Putamen (tissue), 1 donor: ENCODE results near the gene DRAP1.
"Not testable (repeated sequence)": the region's sequence is repeated elsewhere in the genome, so short reads cannot be mapped to it uniquely, and the experiment has no call there.

Experiments
- DNase-seq: peaks from one replicate; pipeline ENCODE4 v3.0.0-alpha.2; 2016; ENCODE audit warnings: low spot score

DRAP1 gene

GRCh38 chr11:65886826-65887722, 32.2 kb upstream of the DRAP1 start:
- DNase-seq: no peak

GRCh38 chr11:65887723-65888162, 31.5 kb upstream of the DRAP1 start:
- no peak for DNase-seq

GRCh38 chr11:65888163-65888814, 30.9 kb upstream of the DRAP1 start, which contains the start of gene FIBP:
Gene FIBP, minus strand, starts transcription at chr11:65888471. Its CDS starts 53 bp downstream, at chr11:65888418.
- DNase-seq: peak; percentile 98

- DNase-seq: peak; percentile 97
Observed at GRCh38 chr11:65890324-65891218, 28.7 kb upstream of the DRAP1 start, which contains the start of gene CCDC85B. Gene CCDC85B, plus strand, starts transcription at chr11:65890673. Its CDS starts 111 bp downstream, at chr11:65890784.

DNA sequence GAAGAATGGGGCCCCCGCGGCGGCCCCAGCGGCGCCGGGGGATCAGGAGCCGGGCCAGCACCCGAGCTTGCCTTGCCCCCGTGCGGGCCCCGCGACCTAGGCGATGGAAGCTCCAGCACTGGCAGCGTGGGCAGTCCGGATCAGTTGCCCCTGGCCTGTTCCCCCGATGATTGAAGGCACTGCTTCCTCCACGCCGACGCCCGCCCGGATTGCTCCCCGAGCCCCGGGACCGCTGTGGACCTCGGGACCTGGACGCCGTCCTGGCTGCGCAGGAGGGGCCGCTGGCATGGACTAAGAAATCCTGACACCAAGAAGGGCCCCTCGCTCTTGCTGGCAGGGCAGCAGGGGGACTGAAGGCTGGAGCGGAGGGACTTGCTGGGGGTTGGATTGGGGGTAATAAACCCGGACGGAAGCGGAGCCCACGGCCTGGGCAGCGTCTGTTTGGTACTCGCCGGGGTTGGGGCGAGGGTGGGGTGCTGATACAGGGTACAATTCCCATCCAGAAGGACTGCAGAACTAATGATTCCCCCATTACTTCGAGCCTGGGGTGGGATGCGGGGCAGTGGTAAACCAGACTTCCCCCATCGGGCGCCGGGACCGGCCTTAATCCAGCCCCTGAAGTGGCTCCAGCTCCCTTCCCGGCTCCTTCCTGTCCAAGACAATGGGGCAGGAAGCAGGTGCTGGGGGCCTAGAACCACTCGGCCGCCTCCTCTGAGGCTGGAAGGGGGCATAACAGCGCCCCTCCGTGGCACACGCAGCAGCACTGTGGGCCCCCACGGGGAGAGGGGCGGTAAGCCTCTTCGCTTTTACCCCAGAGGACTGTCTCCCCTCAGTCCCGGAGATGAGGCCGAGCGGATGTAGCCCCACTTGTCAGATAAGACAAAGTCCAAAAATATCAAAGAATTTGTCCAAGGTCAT, 27.7 kb upstream of the DRAP1 start:
- DNase-seq: no peak

- not testable (repeated sequence) for DNase-seq
Observed at GRCh38 chr11:65892137-65892540, 27.1 kb upstream of the DRAP1 start.

- DNase-seq: no peak
Observed at GRCh38 chr11:65892661-65893317, 26.4 kb upstream of the DRAP1 start.

DNA sequence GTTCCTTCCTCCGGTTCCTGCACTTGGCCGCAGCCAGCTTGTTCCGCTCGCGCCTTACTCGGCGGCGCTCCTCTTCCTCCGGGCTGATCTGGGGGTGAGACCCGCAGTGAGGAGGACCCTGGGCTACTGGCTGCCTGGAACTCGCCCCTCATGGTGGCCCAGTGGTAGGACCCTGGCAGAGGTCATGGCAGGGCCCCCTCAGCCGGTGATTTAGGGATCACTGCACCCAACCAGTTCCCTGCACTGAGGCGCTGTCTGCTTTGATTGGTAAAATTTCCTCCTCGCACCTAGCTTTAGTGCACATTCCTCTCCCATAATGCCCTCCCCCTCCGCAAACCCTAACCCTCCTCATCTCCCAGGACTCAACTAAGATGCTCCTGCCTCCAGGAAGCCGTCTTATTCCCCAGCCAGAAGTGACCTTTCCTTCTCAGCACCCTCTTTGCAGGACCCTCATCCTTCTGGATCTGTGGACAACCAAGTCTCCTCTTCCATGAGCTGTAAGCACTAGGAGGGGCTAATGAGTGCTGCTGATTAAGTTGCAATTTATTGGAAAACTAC, 25.1 kb upstream of the DRAP1 start:
- no peak for DNase-seq

DNA sequence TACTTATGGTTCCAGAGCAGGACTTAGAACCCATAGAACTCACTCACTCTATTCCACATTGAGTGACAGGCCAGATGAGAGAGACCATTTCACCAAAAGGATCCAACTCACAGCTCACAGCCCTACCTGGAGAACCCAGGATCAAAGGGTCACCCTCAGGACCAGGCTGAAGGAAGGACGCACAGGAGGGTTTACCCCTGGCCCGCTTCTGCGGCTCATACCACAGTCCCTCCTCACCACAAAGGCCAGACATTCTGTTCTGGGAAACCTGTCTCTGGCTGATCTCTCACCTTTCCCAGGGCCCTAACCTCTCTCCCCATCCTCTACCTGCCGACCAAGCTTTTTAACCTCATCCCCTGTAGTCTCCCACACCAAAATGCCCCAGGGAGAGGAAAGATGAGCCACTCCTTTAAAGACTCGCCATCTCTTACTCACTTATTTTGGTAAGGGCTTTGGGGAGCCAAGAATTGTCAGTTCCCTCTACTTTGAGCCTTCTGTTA, 23.7 kb upstream of the DRAP1 start:
- no peak for DNase-seq

DNA sequence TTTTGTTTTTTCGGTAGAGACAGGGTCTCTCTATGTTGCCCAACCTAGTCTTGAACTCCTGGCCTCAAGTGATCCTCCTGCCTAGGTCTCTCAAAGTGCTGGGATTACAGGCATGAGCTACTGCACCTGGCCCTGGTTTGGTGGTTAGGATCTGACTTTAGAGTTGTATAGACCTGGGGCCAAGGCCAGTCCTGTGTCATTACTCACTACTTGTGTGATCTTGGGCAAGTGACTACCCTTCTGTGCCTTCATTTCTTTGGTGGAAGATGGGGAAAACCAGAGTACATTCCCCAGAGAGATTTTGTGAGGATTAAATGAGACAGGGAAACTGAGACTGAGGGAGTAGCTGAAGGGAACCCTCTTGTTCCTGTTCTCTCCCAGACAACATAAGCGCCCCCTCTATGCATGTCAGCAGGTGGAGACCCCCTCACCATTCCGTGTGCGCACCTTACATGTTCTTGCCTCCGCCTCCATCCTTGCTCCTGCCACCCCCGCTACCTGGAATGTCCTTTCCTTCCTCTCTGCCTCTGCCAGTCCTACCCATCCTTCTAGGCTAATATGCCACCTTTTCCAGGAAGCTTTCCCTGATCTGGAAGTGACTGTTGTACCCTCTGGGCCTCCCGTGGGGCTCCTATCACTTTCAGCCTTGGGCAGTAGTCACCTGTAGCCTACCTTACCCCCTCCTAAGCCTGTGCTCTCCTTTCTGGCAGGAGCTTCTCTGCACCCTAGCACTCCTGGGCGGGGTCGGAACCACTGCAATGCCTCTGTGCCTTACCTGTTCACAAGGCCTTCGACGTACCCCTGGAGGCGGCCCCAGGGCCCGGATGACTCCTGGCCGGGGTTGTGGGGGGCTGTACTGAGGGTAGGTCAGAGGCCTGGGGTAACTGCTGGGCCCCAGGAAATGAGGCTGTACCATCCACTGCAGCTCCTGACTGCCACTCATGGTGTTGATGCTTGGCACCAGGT, 22.9 kb upstream of the DRAP1 start:
- DNase-seq: no peak

GRCh38 chr11:65897020-65897471, 22.2 kb upstream of the DRAP1 start:
- no peak for DNase-seq

DNA sequence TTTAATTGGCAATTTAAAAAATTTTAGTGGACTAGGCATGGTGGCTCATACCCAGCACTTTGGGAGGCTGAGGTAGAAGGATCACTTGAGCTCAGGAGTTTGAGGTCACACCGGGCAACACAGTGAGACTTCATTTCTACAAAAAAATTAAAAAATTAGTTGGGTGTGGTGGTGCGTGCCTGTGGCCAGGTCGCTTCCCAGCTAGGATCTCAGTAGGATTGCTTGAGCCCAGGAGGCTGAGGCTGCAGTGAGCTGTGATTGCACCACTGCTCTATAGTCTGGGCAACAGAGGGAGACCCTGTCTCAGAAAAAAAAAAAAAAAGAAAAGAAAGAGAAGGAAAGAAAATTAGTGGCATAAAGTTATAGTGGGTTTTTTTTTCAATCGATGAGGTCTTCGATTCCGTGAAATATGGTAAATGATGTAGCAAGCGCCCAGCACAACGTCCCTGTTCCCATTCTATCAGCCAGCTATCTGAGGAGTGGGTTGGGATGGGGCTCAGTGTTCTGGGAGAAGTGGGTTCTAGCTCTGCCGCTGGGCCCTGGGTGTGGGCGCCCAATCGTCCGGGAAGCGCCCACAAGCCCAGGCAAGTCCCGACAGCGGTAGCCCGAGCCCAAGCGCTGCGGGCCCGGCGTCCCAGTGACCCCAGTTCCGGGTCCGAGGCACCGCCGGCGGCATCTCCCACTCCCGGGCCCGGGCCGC, 20.4 kb upstream of the DRAP1 start:
- DNase-seq: no peak

- no peak for DNase-seq
Observed at GRCh38 chr11:65899356-65900124, 19.7 kb upstream of the DRAP1 start.

- peak; percentile 32 for DNase-seq
Observed at GRCh38 chr11:65900125-65900898, 18.9 kb upstream of the DRAP1 start, which contains the start of gene FOSL1. Gene FOSL1, minus strand, starts transcription at chr11:65900388. Its CDS starts 49 bp downstream, at chr11:65900339.

- DNase-seq: no peak
Observed at GRCh38 chr11:65900899-65901180, 18.4 kb upstream of the DRAP1 start.

DNA sequence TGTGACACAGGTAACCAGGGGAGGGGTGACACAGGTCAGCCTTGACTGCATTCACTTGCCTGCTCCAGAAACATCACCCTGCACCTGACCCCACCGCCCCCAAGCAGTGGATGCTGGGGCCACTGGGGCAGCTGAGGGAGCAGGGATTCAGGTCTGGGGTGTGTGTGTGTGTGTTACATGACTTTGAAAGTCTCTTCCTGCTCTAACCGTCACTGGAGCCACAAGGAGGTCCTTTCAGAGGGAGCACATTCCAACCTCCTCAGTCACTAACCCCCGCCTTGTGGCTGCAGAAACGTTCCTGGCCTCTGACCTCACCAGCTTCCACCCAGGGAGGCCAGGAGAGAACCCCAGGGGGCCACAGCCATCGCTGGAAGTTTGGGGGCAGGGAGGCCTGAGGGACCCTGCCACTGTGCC, 16.2 kb upstream of the DRAP1 start:
- DNase-seq: no peak
